ENCODE data around the gene IDE. TPM values are rescaled to one million over a fixed set of nuclear protein-coding genes. Genes with fewer than 3 reads are reported as not detected.
"Not testable (repeated sequence)": the region's sequence is repeated elsewhere in the genome, so short reads cannot be mapped to it uniquely, and the experiment has no call there.

Gene IDE
- total RNA-seq, 1 experiment from 2014 or later = 66.4 TPM

DNA sequence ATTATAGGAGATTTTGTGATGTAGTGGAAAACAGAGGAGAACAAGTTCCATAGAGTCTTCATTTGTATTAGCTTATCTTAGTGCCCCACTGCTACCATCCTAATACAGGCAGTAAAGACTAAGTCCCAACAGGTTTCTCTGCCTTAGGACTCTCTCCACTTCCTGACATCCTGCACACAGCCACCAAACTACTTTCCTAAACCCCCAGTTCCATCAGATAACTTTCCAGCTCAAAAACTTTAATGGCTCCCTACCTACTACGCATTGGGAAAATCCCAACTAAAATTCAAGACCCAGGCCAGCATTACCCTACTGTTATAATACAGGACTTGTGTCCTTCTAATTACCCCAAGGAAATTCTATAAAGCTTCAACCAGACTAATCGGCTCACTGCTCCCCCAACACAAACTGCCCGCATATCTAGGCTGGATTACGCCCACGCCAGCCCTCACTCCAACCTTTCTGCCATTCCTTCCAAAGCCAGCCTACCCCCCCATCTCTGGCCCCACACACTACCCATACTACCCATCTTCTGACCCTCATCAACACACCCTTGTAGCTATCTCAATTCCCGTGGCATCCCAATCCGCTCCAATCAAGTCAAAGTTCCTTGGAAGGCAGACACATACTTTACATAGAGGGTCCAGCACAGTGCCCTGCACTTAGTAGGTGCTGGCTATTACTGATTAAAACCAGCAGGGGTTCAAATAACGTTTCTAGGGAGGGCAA, 1.4 kb downstream of the IDE start:
- Mint-ChIP-seq H3K4me1 (ENCODE audit: insufficient read depth, unreplicated experiment) (peaks cover 36% of the 10 kb centered on the region), H3K36me3 (ENCODE audit: insufficient read depth, unreplicated experiment) (peaks cover 16% of the 10 kb centered on the region), H3K27me3 (ENCODE audit: insufficient read depth, unreplicated experiment) (no peaks in the 10 kb centered on the region), H3K4me3 (ENCODE audit: unreplicated experiment) (peak overlapping the region; percentile 76), H3K9me3 (ENCODE audit: unreplicated experiment) (no peaks in the 10 kb centered on the region), H3K27ac (ENCODE audit: low read depth, unreplicated experiment) (peak overlapping the region; percentile 65)
- ChIA-PET CTCF (interaction anchor here (0.5 to 6.9 kb wide), 16 partner anchors 10 to 338 kb away, joined by 3 to 93 read pairs (median 4); no protein-coding TSS in a partner anchor), POLR2A (interaction anchor here (0.5 to 10.2 kb wide), 13 partner anchors 9 to 282 kb away, joined by 3 to 157 read pairs (median 5); partner anchors contain the start of genes CPEB3, KIF11 and MARCHF5)
- intact Hi-C loops (cut with micrococcal nuclease) = no loop called here
- no TSS peak for BruUV-seq (replicated peaks)
- TF ChIP-seq, protein P1, sequence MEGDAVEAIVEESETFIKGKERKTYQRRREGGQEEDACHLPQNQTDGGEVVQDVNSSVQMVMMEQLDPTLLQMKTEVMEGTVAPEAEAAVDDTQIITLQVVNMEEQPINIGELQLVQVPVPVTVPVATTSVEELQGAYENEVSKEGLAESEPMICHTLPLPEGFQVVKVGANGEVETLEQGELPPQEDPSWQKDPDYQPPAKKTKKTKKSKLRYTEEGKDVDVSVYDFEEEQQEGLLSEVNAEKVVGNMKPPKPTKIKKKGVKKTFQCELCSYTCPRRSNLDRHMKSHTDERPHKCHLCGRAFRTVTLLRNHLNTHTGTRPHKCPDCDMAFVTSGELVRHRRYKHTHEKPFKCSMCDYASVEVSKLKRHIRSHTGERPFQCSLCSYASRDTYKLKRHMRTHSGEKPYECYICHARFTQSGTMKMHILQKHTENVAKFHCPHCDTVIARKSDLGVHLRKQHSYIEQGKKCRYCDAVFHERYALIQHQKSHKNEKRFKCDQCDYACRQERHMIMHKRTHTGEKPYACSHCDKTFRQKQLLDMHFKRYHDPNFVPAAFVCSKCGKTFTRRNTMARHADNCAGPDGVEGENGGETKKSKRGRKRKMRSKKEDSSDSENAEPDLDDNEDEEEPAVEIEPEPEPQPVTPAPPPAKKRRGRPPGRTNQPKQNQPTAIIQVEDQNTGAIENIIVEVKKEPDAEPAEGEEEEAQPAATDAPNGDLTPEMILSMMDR (IDR thresholded peaks at IDR 0.05; ENCODE audit: unreplicated experiment) = no peak
- no peak for DNase-seq (ENCODE audit: unreplicated experiment)

DNA sequence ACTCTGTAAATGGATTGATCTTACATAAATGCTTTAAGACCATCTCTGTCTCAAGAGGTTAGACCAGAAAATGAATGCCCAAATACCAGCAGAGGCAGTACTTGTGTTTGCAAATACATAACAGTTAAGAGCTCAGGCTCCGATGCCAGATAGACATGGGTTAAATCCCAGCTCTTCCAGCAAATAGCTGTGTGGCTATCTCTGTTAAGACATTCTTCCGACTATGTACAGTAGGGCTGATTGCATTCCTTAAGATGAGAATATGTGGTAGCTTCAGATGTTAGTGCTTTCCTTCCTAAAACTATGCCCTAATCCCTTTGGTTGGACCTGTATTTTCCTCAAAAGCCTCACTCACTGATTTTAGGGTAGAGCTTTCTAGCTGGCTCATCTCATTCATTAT, 2.2 kb downstream of the IDE start:
- TF ChIP-seq, protein P1 (IDR thresholded peaks at IDR 0.05; ENCODE audit: unreplicated experiment) = no peak
- H3K9me3 Mint-ChIP-seq (ENCODE audit: unreplicated experiment) = no peaks in the 10 kb centered on the region
- intact Hi-C loops (cut with micrococcal nuclease) = no loop called here
- BruUV-seq (replicated peaks) = no TSS peak
- H3K36me3 Mint-ChIP-seq (ENCODE audit: insufficient read depth, unreplicated experiment) = peaks cover 16% of the 10 kb centered on the region
- no peak for DNase-seq (ENCODE audit: unreplicated experiment)
- ChIA-PET CTCF (interaction anchor here (0.5 to 6.9 kb wide), 7 partner anchors 19 to 556 kb away, joined by 3 to 93 read pairs (median 4); no protein-coding TSS in a partner anchor), POLR2A (interaction anchor here (1.7 to 10.2 kb wide), 7 partner anchors 9 to 53 kb away, joined by 4 to 157 read pairs (median 12); partner anchors contain the start of gene KIF11)
- H3K27me3 Mint-ChIP-seq (ENCODE audit: insufficient read depth, unreplicated experiment) = no peaks in the 10 kb centered on the region
- H3K4me1 Mint-ChIP-seq (ENCODE audit: insufficient read depth, unreplicated experiment) = peaks cover 42% of the 10 kb centered on the region
- peak overlapping the region; percentile 76 for H3K4me3 Mint-ChIP-seq (ENCODE audit: unreplicated experiment)
- H3K27ac Mint-ChIP-seq (ENCODE audit: low read depth, unreplicated experiment) = no peak overlapping the region

- CTCF ChIA-PET; intact Hi-C loops (cut with micrococcal nuclease); H3K4me3 Mint-ChIP-seq (ENCODE audit: unreplicated experiment); DNase-seq (ENCODE audit: unreplicated experiment); H3K27me3 Mint-ChIP-seq (ENCODE audit: insufficient read depth, unreplicated experiment); BruUV-seq (replicated peaks); H3K9me3 Mint-ChIP-seq (ENCODE audit: unreplicated experiment): not testable (repeated sequence)
- Mint-ChIP-seq H3K27ac (ENCODE audit: low read depth, unreplicated experiment) (peak overlapping the region; percentile 80), H3K36me3 (ENCODE audit: insufficient read depth, unreplicated experiment) (peaks cover 35% of the 10 kb centered on the region), H3K4me1 (ENCODE audit: insufficient read depth, unreplicated experiment) (peaks cover 43% of the 10 kb centered on the region)
- POLR2A ChIA-PET = interaction anchor here (0.6 to 10.2 kb wide), 4 partner anchors 23 to 57 kb away, joined by 3 to 157 read pairs (median 5); partner anchors contain the start of gene KIF11
Measured at GRCh38 chr10:92569663-92570062, 4.2 kb downstream of the IDE start.

GRCh38 chr10:92569071-92569470, 4.8 kb downstream of the IDE start:
- CTCF ChIA-PET = no interaction called here
- H3K27me3 Mint-ChIP-seq (ENCODE audit: insufficient read depth, unreplicated experiment) = no peaks in the 10 kb centered on the region
- POLR2A ChIA-PET = interaction anchor here (0.9 to 10.2 kb wide), 3 partner anchors 12 to 56 kb away, joined by 3 to 157 read pairs (median 4); partner anchors contain the start of gene KIF11
- TF ChIP-seq, protein P1 (IDR thresholded peaks at IDR 0.05; ENCODE audit: unreplicated experiment) = no peak
- H3K36me3 Mint-ChIP-seq (ENCODE audit: insufficient read depth, unreplicated experiment) = peaks cover 41% of the 10 kb centered on the region
- no peak for DNase-seq (ENCODE audit: unreplicated experiment)
- H3K27ac Mint-ChIP-seq (ENCODE audit: low read depth, unreplicated experiment) = peak overlapping the region; percentile 80
- H3K4me1 Mint-ChIP-seq (ENCODE audit: insufficient read depth, unreplicated experiment) = peaks cover 45% of the 10 kb centered on the region
- BruUV-seq (replicated peaks) = no TSS peak
- intact Hi-C loops (cut with micrococcal nuclease) = no loop called here
- peaks cover 7% of the 10 kb centered on the region for H3K9me3 Mint-ChIP-seq (ENCODE audit: unreplicated experiment)
- H3K4me3 Mint-ChIP-seq (ENCODE audit: unreplicated experiment) = no peak overlapping the region

Measured in MCF 10A (cell line).